Gastroesophageal sphincter (tissue), 4 donors: ENCODE results near the gene MYO1G. TPM values are rescaled to one million over a fixed set of nuclear protein-coding genes. Genes with fewer than 3 reads are reported as not detected.

ENCODE experiments used
- ATAC-seq: fragments of 150-250 bp; one replicate; pipeline ENCODE4 v1.9.1; 2016; ENCODE audit warnings: mild to moderate bottlenecking, moderate library complexity
- H3K27ac ChIP-seq, 4 donors: fragments of 200-600 bp; sonication (generic) in 3 of 4; 1 replicate in 3 of 4; 2 replicates in 1 of 4; pipeline ENCODE4 v1.5.1; 2016 to 2019
- H3K27me3 ChIP-seq: fragments of 200-600 bp; sonication (generic); one replicate; pipeline ENCODE4 v1.5.1; 2019
- H3K36me3 ChIP-seq, 2 donors: fragments of 200-600 bp; sonication (generic); one replicate each; pipeline ENCODE4 v1.5.1; 2019; ENCODE audit warnings: control low read depth in 1 of 2
- H3K4me1 ChIP-seq, 3 donors: fragments of 200-600 bp; sonication (generic); 1 replicate in 2 of 3; 2 replicates in 1 of 3; pipeline ENCODE4 v1.5.1; 2016 to 2019; ENCODE audit warnings: control low read depth in 2 of 3
- H3K4me3 ChIP-seq, 2 donors: fragments of 200-600 bp; sonication (generic); one replicate each; pipeline ENCODE4 v1.5.1; 2019; ENCODE audit warnings: mild to moderate bottlenecking in 1 of 2, moderate library complexity in 1 of 2
- H3K9me3 ChIP-seq, 3 donors: fragments of 200-600 bp; sonication (generic); one replicate each; pipeline ENCODE4 v1.5.1; 2017 to 2019; ENCODE audit warnings: control low read depth in 2 of 3
- CTCF ChIP-seq, 4 experiments: fragments of 200-600 bp in 2 of 4; fragments of 450-650 bp in 2 of 4; sonication (generic) in 1 of 4; IDR thresholded peaks; one replicate each; pipeline ENCODE4 v1.5.1; 2017 to 2019; ENCODE audit warnings: antibody characterized with exemption in 4 of 4, mild to moderate bottlenecking in 2 of 4, moderate library complexity in 2 of 4
- EP300 ChIP-seq: sonication (generic); formaldehyde crosslinking; IDR thresholded peaks from one replicate; pipeline ENCODE4 v1.6.1; 2017; ENCODE audit warnings: antibody characterized with exemption, mild to moderate bottlenecking
- POLR2A ChIP-seq, 2 donors: fragments of 450-650 bp; IDR thresholded peaks; one replicate each; pipeline ENCODE4 v1.6.1; 2017; ENCODE audit warnings: antibody characterized with exemption in 2 of 2, mild to moderate bottlenecking in 2 of 2, moderate library complexity in 1 of 2
- POLR2AphosphoS5 ChIP-seq: sonication (generic); formaldehyde crosslinking; IDR thresholded peaks from one replicate; pipeline ENCODE4 v1.6.1; 2017; ENCODE audit warnings: antibody characterized with exemption
- WGBS, 2 donors: methylation state at CpG; one replicate each; pipeline ENCODE4 v1.1.5; 2018; ENCODE audit warnings: low coverage in 1 of 2; 5-methylcytosine and 5-hydroxymethylcytosine counted together
- total RNA-seq, 4 donors: library from RNA; depleted of rRNA; stranded (reverse); fragments of >200 nt; gene quantifications; one replicate each; pipeline ENCODE4 v1.1.0, GENCODE V29; 2016

The MYO1G gene
- total RNA-seq, result 1 to 10 TPM; 1.4 to 3.6 (median 2.0) TPM

GRCh38 chr7:44978511-44979366 lies at the start of gene MYO1G:
Gene MYO1G, minus strand, starts transcription at chr7:44979015. Its CDS starts 54 bp downstream, at chr7:44978961.
- H3K27ac ChIP-seq, result peak within 1 kb of the TSS in 2 of 4 donors; percentile 37 to 42
- no peak for ATAC-seq
- H3K9me3 ChIP-seq, result no peaks in the 10 kb centered on the region
- H3K4me3 ChIP-seq, result peak within 1 kb of the TSS in 1 of 2 donors; percentile 22
- 81 to 83% methylated on average over 6 to 10 of the region's 24 CpGs for WGBS, 2 donors
- H3K27me3 ChIP-seq, result no peaks in the 10 kb centered on the region
- peaks cover 0 to 44% of the 10 kb centered on the region in 2 donors for H3K36me3 ChIP-seq
- H3K4me1 ChIP-seq, result peaks cover 0 to 32% (median 6%) of the 10 kb centered on the region in 3 donors
- no peak for TF ChIP-seq POLR2A (IDR thresholded peaks at IDR 0.05)
- no peak for TF ChIP-seq POLR2AphosphoS5
- TF ChIP-seq EP300, result no peak
- TF ChIP-seq CTCF (IDR thresholded peaks at IDR 0.05), result no peak

GRCh38 chr7:45028138-45028919 lies 49.5 kb upstream of the MYO1G start:
- 79 to 85% methylated on average over 4 to 6 of the region's 17 CpGs for WGBS, 2 donors
- peaks cover 0 to 4% (median under 1%) of the 10 kb centered on the region in 3 donors for H3K4me1 ChIP-seq
- no peak for ATAC-seq
- H3K36me3 ChIP-seq, result peaks cover 0 to 28% of the 10 kb centered on the region in 2 donors
- peak overlapping the region; percentile 2 to 31 for H3K4me3 ChIP-seq
- no peaks in the 10 kb centered on the region for H3K9me3 ChIP-seq
- H3K27me3 ChIP-seq, result no peaks in the 10 kb centered on the region
- no peak for TF ChIP-seq POLR2AphosphoS5
- no peak for TF ChIP-seq CTCF (IDR thresholded peaks at IDR 0.05)
- no peak for TF ChIP-seq POLR2A (IDR thresholded peaks at IDR 0.05)
- TF ChIP-seq EP300, result no peak
- H3K27ac ChIP-seq, result no peak overlapping the region

- no peak for ATAC-seq
- Histone ChIP-seq H3K27ac (no peak overlapping the region), H3K36me3 (peaks cover 0 to 28% of the 10 kb centered on the region in 2 donors), H3K4me1 (no peaks in the 10 kb centered on the region), H3K4me3 (peak overlapping the region; percentile 2 to 31), H3K9me3 (no peaks in the 10 kb centered on the region), H3K27me3 (no peaks in the 10 kb centered on the region)
- no peak for TF ChIP-seq POLR2A (IDR thresholded peaks at IDR 0.05)
- no peak for TF ChIP-seq CTCF (IDR thresholded peaks at IDR 0.05)
- TF ChIP-seq POLR2AphosphoS5, result no peak
- TF ChIP-seq EP300, result no peak
- WGBS, 2 donors, result 100% methylated on average over 1 of the region's 4 CpGs; no CpG with 5 or more reads in 1 of the 2 donors
Observed at GRCh38 chr7:45027774-45028114, 48.9 kb upstream of the MYO1G start.

- Histone ChIP-seq H3K36me3 (peaks cover 0 to 28% of the 10 kb centered on the region in 2 donors), H3K27me3 (no peaks in the 10 kb centered on the region), H3K4me3 (peak overlapping the region in 1 of 2 donors; percentile 31), H3K9me3 (no peaks in the 10 kb centered on the region), H3K4me1 (no peaks in the 10 kb centered on the region), H3K27ac (peak overlapping the region in 2 of 4 donors; percentile 19 to 41)
- no peak for ATAC-seq
- WGBS, 2 donors, result 95 to 96% methylated on average over 3 to 5 of the region's 10 CpGs
- TF ChIP-seq EP300, result no peak
- TF ChIP-seq POLR2A (IDR thresholded peaks at IDR 0.05), result no peak
- TF ChIP-seq POLR2AphosphoS5, result no peak
- TF ChIP-seq CTCF (IDR thresholded peaks at IDR 0.05), result no peak
Observed at GRCh38 chr7:45026984-45027773, 48.4 kb upstream of the MYO1G start.
